Stimulated activated CD4-positive, alpha-beta T cell treated with anti-CD3 and anti-CD28 coated beads, Interleukin-12 subunit alpha, Interleukin-12 subunit beta, amount 100 ng/mL, for 24 hours (primary cell): ENCODE measurements around the gene CARD19.

Experiments
- DNase-seq, 2 experiments: peaks; one replicate each; pipeline ENCODE4 v3.0.0-alpha.2; 2020; ENCODE audit warnings: low read depth in 2 of 2

Gene CARD19

GRCh38 chr9:93155716-93156474 is 59.9 kb downstream of the CARD19 start:
- DNase-seq: no peak

- DNase-seq: peak in 1 of 2 experiments; percentile 31
Measured at GRCh38 chr9:93156475-93157008, 60.5 kb downstream of the CARD19 start.

GRCh38 chr9:93159601-93160471 is 63.8 kb downstream of the CARD19 start:
- DNase-seq: peak; percentile 44 to 65

- DNase-seq: no peak
Measured at GRCh38 chr9:93161786-93162562, 66.0 kb downstream of the CARD19 start.
